Measurements from ENCODE around the gene FAM131A.

DNA sequence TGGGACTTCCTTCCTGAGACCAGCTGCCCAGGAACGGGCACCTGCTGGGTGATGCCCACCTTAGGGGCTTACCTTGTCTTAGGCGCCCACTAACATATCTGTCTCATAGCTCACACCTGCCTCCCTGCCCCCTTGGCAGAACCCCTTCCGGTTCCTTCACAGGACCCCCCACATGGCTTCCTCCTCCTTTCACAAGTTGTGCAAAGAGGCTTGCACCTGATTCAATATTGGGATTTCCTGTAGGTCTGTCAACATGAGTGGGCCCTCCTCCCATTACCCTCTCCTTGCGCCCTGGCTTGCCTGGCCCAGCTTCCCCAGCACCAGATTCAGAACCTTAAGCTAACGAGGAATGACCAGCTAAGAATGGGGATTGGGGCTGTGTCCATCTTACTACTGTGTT is 40.0 kb downstream of the FAM131A start:
- no peak for TF ChIP-seq CTCF (IDR thresholded peaks at IDR 0.05)
- no peak for TF ChIP-seq POLR2A (IDR thresholded peaks at IDR 0.05)

Data from right lobe of liver (tissue), 4 donors.